Renal cortical epithelial cell (primary cell): ENCODE measurements around the gene RAVER1. TPM values are rescaled to one million over a fixed set of nuclear protein-coding genes. Genes with fewer than 3 reads are reported as not detected.
"Not testable (repeated sequence)": the region's sequence is repeated elsewhere in the genome, so short reads cannot be mapped to it uniquely, and the experiment has no call there.

Experiments
- DNase-seq: peaks from one replicate; pipeline ENCODE4 v3.0.0-alpha.2; 2011; ENCODE audit warnings: low read depth
- total RNA-seq: library from RNA; depleted of rRNA; stranded (reverse); fragments of >200 nt; gene quantifications from 2 replicates; pipeline ENCODE4 v1.2.3, GENCODE V29; 2014

Gene RAVER1, protein sequence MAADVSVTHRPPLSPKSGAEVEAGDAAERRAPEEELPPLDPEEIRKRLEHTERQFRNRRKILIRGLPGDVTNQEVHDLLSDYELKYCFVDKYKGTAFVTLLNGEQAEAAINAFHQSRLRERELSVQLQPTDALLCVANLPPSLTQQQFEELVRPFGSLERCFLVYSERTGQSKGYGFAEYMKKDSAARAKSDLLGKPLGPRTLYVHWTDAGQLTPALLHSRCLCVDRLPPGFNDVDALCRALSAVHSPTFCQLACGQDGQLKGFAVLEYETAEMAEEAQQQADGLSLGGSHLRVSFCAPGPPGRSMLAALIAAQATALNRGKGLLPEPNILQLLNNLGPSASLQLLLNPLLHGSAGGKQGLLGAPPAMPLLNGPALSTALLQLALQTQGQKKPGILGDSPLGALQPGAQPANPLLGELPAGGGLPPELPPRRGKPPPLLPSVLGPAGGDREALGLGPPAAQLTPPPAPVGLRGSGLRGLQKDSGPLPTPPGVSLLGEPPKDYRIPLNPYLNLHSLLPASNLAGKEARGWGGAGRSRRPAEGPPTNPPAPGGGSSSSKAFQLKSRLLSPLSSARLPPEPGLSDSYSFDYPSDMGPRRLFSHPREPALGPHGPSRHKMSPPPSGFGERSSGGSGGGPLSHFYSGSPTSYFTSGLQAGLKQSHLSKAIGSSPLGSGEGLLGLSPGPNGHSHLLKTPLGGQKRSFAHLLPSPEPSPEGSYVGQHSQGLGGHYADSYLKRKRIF
- total RNA-seq = 8.0 and 33.1 TPM in 2 replicates

DNA sequence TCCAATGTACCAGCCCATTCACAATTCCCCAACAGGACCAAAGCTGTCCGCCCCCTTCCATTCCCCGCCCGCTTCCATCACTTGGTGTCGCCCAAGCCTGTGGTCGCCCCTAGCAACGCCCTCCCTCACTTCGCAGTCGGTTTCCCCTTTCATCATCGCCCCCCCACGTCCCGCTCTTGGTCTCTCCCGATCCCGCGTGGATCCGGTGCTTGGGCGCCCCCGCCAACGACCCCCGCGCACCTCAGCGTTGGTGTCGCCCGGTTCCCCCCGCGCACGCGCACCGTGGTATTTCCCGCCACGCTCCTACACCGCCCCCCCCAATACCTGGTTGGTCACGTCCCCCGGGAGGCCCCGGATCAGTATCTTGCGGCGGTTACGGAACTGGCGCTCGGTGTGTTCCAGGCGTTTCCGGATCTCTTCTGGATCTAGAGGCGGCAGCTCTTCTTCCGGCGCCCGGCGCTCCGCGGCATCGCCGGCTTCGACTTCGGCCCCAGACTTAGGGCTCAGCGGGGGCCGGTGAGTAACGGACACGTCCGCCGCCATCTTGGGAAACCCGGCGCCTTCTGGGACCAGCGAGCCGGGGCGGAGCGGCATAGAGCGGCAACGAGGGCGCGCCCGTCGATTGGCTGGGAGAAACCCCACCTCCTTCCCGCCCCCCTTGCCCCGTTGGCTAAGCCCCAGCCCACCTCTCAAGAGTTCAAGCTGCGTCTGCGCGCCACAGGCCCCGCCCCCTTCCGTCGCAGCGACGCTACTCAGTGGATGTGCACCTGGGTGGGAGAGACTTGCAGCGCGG is at the start of gene RAVER1:
Gene RAVER1, minus strand, starts transcription at position 565 of the 793 bp plus-strand sequence. Its CDS starts 22 bp downstream, at position 543.
- DNase-seq = peak; percentile 88

DNA sequence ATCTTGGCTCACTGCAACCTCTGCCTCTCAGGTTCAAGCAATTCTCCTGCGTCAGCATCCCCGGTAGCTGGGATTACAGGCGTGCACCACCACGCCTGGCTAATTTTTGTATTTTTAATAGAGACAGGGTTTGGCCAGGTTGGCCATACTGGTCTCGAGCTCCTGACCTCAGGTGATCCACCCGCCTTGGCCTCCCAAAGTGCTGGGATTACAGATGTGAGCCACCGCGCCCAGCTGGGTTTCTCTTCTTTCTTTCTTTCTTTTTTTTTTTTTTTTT is 49.8 kb upstream of the RAVER1 start:
- DNase-seq = not testable (repeated sequence)

DNA sequence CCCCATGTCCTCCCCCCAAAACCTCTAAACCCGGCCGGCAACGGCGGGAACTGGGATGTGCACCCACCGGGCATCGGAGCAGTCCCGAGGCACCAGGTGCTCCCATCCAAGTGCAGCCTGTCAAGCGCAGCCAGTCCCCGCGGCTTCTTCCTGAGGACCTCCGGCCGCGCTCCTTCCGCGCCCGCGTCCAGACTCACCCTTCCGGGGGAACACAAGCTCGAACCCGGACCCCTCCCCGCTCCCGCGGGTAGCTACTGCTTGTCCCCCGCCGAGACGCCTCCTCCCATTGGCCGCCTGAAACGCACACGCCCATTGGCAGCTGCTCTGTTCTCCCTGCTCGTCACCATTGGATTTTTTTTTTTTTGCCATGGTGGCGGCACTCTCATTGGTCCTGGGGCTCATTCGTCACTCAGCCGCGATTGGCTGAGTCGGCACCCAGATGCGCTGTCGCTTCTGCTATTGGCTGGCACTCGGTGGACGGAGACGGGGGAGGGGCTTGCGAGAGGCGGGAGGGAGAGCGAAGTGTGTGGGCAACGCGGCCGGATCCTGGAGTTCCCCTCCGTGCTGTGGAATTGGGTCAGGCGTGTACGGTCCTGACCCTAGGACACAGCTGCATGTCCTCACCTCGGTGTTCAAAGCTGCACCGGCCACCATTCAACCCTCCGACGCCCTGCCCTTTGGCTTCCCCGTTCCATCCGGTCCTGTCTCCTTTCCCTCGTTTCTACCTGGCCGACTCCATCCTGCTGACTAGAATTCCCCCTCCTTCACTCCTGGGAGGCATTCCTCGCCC is 47.2 kb upstream of the RAVER1 start, which contains the start of gene TYK2:
Gene TYK2, minus strand, starts transcription at position 260 of the 790 bp plus-strand sequence. CDS start 2,166 bp downstream, outside the sequence.
- DNase-seq = peak; percentile 97

DNA sequence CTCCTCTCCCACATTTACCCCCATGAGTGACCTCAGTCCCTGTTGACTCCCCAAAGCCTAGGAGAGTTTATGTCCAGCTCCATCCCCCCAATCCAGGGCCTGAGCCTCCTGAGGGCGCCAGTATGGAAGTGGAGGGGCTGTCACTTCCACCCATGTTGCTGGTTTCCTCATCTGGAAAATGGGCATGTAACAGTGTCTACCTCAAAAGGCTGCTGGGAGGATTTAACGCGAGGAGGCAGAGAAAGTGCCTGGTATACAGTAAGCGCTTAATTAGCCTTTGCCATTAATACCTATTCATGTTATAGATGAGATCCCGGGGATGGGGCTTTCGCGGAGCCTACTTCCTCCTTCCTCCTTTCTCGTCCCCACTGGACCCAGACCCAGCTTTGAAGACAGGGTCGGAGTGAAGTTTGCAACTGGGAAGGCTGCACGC is 46.6 kb upstream of the RAVER1 start:
- no peak for DNase-seq

DNA sequence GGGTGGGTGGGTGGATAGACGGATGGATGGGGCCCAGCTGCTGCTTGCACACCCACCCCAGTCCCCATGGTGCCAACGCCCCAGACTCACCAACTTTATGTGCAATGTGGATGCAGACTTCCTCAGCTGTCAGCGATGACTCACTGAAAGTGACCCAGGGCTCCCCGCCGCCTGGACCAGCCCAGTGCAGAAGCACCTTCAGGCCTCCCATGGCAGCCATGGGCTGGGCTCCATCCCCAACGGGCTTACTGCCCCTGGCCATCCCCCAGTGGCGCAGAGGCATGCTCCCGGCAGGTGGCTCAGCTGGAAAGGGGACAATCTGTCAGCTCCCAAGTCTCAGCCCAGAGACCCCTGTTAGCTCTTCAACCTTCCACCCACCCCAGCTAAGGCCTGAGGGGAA is 44.8 kb upstream of the RAVER1 start:
- no peak for DNase-seq

DNA sequence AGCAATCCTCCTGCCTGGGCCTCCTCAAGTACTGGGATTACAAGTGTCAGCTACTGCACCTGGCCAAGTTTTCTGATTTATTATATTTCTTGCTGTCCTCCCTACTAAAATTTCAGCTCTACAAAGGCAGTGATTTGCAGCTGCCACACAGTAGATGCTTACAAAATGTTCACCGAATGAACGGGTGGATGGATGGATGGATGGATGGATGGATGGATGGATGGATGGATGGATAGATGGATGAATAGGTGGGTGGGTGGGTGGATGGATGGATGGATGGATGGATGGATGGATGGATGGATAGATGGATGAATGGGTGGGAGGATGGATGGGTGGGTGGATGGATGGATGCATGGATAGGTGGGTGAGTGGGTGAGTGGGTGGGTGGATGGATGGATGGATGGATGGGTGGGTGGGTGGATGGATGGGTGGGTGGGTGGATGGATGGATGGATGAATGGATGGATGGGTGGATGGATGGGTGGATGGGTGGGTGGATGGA is 43.9 kb upstream of the RAVER1 start:
- not testable (repeated sequence) for DNase-seq

DNA sequence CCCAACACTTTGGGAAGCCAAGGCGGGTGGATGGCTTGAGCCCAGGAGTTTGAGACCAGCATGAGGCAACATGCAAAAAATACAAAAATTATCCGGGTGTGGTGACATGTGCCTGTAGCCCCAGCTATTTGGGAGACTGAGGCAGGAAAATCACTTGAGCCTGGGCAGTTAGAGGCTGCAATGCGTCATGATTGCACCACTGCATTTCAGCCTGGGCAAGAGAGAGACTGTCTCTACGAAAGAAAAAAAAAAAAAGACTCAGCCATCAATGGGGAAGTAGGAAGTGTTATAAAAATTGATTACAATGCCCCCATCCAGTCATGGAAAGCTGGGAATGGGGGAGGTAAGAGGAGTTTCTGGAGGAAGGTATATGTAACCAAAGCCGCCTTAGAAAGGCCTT is 41.6 kb upstream of the RAVER1 start:
- no peak for DNase-seq

DNA sequence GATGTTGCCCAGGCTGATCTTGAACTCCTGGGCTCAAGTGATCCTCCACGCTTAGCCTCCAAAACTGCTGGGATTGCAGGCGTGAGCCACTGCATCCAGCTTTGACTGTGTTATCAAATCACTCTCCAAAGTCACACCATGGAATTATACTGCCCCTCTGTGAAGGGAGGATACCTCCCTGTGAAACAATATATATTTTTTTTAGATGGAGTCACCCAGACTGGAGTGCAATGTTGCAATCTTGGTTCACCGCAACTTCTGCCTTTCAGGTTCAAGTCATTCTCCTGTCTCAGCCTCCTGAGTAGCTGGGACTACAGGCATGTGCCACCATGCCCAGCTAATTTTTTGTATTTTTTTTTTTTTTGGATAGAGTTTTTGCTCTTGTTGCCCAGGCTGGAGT is 39.4 kb upstream of the RAVER1 start:
- no peak for DNase-seq

DNA sequence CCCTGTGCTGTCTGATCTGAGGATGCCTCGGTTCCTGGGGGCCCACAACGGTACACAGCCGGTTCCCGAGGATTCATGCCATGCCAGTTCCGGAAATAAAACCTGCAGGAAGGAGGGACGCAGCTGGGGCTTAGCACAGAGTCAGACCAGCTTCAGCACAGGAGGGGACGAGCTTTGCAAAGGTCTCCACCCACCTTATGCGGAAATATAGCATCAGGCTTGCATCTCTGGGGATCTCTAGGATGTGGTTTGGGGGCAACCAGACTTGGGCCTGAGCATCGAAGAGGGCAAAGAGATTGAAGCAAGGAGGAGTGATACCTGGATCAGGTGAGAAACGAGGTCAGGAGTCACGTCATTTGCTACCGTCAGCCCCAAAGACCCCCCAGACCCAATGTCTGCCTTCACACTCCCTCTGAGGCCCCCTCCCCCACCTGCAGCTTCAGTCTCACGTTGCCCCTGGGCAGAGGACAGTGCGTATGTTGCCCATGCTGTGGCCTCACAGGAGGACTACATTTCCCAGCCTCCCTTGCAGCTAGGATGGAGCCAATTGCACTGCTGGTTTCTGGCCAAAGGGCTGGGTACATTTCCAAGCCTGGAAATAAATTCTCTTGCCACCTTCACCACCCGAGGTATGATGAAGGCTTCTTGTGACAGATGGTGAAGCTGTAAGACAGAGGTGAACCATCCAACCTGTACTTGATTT is 34.9 kb upstream of the RAVER1 start:
- no peak for DNase-seq

DNA sequence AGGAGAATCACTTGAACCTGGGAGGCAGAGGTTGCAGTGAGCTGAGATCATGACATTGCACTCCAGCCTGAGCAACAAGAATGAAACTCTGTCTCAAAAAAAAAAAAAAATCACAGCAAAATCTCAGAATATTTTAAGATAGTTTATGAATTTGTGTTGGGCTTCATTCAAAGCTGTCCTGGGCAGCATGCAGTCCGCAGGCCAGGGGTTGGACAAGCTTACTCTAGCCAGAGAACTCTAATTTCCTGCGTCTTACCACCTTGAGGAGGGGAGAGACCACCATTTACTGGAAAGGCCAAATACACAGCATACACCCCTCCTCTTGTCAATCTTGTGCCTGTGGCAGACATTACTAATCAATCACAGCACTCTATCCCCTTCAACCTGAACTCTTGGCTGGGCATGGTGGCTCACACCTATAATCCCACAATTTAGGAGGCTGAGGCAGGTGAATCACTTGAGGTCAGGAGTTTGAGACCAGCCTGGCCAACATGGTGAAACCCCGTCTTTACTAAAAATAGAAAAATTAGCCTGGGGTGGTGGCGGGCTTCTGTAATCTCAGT is 33.7 kb upstream of the RAVER1 start:
- DNase-seq = not testable (repeated sequence)

DNA sequence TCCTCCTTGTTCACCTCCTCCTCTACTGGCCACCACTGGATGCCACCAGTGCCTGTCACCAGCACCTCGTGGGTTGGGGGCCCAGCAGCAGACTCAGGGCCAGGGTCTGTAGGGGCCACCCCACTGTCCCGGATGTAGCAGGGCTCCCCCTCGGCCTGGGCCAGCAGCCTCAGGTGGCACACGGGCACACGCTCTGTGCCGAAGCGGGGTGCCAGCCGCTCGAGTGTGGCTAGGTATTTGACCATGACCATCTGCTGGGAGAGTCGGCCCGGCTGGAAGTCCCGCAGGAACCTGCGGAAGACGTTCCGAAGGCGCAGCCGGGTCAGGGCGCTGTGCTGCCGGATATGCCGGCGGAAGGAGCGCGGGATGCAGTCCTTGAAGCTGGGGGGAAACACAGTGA is 32.2 kb upstream of the RAVER1 start:
- no peak for DNase-seq

DNA sequence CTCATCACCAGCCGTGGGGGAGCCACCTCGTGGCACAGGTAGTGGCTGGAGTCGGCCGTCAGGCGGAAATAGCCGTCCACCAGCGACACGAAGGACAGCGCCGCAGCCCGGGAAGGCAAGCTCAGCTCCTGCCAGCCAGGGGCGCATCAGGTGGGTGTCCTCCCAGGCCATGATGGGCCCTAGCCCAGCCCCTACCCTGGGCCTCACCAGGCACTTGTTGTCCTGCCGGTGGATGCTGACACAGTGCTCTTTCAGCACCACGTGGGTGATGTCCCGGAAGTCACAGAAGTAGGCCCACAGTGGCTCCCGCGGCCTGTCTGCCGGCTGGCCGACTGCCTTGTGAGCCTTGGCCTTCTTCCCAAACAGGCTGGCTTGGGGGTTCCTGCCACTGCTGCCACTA is 31.3 kb upstream of the RAVER1 start:
- DNase-seq = no peak

DNA sequence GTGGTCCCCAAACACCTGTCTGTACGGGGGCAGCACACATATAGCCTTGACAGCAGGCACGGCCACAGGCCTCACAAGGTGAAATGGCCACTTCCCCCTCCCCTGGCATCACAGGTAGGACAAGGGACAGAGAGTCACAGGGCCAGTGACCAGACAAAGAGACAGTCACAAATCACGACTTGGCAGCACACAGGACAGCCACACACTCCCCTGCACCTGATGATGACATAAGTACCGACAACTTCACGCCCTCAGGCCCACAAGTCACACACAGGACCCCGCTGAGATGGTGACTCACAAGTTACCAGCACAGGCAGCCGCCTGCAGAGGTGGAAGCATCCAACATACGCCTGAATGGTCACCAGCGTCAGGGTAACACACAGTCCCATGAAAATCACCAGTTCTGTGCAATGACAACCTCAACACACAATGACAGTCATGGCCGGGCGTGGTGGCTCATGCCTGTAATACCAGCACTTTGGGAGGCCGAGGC is 30.5 kb upstream of the RAVER1 start:
- DNase-seq = peak; percentile 64

DNA sequence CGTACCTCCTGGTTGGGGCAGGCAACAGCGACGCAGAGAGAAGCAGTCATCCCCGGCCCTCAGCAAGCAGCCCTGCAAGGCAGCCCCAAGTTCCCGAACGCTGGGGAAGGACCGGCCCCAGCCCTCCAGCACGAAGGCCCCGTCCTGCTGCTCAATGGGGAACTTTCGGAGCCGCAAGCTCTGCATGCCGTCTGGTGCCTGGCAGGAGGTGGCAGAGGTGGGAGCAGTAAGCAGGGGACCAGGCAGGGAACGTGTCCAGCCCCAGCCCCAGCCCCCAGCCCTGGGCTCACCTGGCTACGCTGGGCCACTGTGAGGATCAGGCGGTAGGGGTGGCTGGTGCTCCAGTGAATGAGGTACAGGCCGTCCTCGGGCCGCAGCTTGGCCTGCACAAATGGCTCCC is 28.9 kb upstream of the RAVER1 start:
- no peak for DNase-seq

DNA sequence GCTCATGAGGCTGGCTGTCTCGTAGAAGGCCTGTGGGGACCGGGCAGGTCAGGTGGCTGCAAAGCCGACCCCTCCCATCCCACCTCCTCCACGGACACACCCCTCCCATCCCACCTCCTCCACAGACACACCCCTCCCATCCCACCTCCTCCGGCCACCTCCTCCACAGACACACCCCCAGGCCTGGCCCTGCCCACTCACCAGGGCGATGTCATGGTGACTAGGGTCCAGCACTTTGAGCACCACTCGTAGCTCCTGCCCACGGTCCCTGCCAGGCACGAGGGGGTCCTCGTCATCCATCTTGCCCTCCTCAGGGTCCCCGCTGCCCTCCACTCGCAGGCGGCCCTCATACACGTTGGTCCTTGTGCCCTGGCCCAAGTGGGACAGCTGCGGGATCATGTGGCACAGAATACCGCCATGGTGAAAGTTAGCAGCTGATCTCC is 28.3 kb upstream of the RAVER1 start:
- DNase-seq = no peak

DNA sequence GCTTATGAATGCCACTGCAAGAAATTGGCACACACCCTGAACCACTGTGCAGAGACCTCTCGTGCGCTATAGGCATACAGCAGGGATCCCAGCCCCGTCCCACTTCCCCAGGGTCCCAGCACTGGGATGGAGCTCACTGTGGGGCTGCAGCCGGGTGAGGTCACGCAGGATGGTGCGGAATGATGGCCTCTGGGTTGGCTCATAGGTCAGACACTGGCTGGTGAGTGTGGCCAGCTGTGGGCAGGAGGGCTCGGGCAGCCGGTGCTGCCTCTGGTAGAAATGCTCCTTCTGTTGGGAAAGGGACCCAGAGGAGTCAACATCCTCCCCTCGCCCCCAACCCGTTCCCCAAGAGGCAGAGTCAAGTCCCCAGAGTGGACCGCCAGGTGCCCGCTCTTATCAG is 23.1 kb upstream of the RAVER1 start:
- DNase-seq = no peak

DNA sequence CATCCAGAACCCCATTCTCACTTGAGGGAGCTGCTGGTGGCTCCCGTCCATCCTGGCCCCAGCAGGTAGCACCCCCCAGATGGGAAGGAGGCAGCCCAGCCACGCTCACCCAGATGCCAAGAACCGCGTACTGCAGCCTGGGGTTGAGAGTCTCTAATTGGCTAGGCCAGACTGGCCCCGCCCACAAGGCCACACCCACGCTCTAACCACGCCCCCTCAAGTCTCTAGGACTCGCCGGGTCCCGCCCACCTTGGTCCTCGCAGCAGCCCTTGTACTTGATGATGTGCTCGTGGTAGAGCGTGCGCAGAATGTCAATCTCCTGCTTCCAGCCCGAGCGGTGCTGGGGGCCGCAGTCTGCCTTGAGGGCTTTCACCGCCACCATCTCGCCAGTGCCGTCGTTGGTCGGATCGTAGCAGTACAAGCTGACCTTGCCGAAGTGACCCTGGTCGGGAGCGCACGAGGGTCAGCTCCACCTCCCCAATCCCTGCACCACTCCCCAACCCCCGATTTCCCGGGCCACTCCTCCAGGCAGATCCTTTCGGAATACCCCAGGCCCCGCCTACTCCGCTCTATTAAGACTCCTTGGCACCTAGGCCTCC is 20.6 kb upstream of the RAVER1 start:
- DNase-seq = no peak

DNA sequence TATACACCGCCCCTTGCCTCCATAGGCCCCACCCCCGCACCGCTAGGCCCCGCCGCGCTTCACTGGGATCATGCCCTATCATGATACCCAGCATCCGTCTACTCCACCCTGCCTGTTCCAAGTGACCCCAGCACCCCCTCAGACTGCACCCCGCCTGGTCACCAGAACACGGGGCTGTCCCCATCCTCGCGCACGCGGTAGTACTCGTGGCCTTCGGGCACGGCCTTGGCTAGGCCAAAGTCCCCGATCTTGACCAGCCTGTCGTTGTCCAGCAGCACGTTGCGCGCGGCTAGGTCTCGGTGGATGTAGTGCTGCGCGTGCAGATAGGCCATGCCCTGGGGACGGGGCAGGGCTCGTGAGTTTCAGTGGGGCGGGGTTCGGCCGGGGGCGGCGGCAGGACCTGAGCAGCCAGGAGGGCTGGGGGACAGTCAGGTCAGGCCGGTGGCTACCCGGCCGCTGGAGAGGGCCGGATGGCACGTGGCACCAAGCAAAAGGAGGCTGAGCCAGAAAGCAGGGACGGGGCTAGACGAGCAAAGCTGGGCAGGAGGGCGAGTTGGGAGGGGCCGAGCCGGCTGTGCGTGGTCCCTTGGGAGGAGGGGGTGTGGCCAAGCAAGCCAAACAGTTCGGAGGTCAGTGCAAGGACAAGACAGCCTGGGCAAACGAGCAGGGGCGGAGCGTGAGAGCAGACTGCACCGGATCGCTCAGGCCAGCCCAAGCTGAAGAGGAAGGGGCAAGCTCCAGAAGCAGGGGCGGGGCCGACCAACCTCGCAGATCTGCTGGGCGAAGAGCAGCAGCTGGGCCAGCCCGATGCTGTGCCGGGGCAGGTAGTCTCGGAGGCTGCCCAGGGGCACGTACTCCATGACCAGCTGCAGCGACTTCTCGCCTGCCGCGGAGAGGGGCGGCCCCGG is 19.7 kb upstream of the RAVER1 start:
- no peak for DNase-seq

DNA sequence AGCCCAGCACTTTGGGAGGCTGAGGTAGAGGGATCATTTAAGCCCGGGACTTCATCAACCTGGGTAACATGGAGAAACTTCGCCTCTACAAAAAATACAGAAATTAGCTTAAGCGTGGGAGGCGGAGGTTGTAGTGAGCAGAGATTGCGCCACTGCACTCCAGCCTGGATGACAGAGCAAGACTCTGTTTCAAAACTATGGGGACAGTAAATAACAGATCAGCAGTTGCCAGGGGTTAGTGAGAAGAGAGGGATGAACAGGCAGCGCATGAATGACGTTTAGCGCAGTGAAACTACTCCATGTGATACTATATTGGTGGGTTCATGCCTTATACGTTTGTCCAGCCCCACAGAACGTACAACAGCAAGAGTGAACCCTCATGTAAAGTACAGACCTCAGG is 13.2 kb upstream of the RAVER1 start:
- DNase-seq = peak; percentile 32
